Right atrium auricular region (tissue), 2 donors: Measurements from ENCODE around the gene ENTPD6. TPM values are rescaled to one million over a fixed set of nuclear protein-coding genes. Genes with fewer than 3 reads are reported as not detected.

Source experiments
- DNase-seq: peaks from one replicate; pipeline ENCODE4 v3.0.0-alpha.2; 2019; ENCODE audit warnings: low spot score
- H3K27ac ChIP-seq, 2 donors: fragments of 200-600 bp; sonication (generic); 1 replicate in 1 of 2; 2 replicates in 1 of 2; pipeline ENCODE4 v1.5.1; 2016 to 2019
- H3K27me3 ChIP-seq, 2 donors: fragments of 200-600 bp; sonication (generic); one replicate each; pipeline versions ENCODE4 v1.5.1 to v1.6.0; 2017 to 2019
- H3K36me3 ChIP-seq: fragments of 200-600 bp; sonication (generic); one replicate; pipeline ENCODE4 v1.5.1; 2016
- H3K4me1 ChIP-seq, 2 donors: fragments of 200-600 bp; sonication (generic); one replicate each; pipeline versions ENCODE4 v1.5.1 to v1.6.0; 2017 to 2019
- H3K4me3 ChIP-seq, 2 donors: fragments of 200-600 bp; sonication (generic); 1 replicate in 1 of 2; 2 replicates in 1 of 2; pipeline ENCODE4 v1.5.1; 2017 to 2019; ENCODE audit warnings: mild to moderate bottlenecking in 1 of 2, moderate library complexity in 1 of 2
- H3K9me3 ChIP-seq, 2 donors: fragments of 200-600 bp; sonication (generic); one replicate each; pipeline ENCODE4 v1.5.1; 2019
- CTCF ChIP-seq, 2 donors: fragments of 200-600 bp; sonication (generic); IDR thresholded peaks; one replicate each; pipeline ENCODE4 v1.5.1; 2019; ENCODE audit warnings: antibody characterized with exemption in 2 of 2
- total RNA-seq, 2 donors: library from RNA; depleted of rRNA; stranded (reverse); fragments of >200 nt; gene quantifications; one replicate each; pipeline ENCODE4 v1.1.0, GENCODE V29; 2016

ENTPD6 gene
- total RNA-seq, 2 donors from 2014 or later: 75.9 to 116 TPM

- Histone ChIP-seq H3K4me3 (peak overlapping the region; percentile 85 to 92), H3K9me3 (no peaks in the 10 kb centered on the region), H3K4me1 (peaks cover 0 to 89% of the 10 kb centered on the region in 2 donors), H3K36me3 (peaks cover 5% of the 10 kb centered on the region), H3K27ac (peak overlapping the region; percentile 96 to 97), H3K27me3 (no peaks in the 10 kb centered on the region)
- no peak for TF ChIP-seq CTCF (IDR thresholded peaks at IDR 0.05)
- DNase-seq: peak; percentile 53
These were observed 55.5 kb downstream of the ENTPD6 start for GRCh38 chr20:25251019-25251418.

- Histone ChIP-seq H3K27me3 (no peaks in the 10 kb centered on the region), H3K4me3 (no peak overlapping the region), H3K27ac (peak overlapping the region; percentile 96 to 97), H3K36me3 (peaks cover 5% of the 10 kb centered on the region), H3K4me1 (peaks cover 0 to 89% of the 10 kb centered on the region in 2 donors), H3K9me3 (no peaks in the 10 kb centered on the region)
- DNase-seq: peak; percentile 48
- TF ChIP-seq CTCF (IDR thresholded peaks at IDR 0.05): no peak
These were observed 56.0 kb downstream of the ENTPD6 start for GRCh38 chr20:25251558-25251957.

GRCh38 chr20:25252230-25252651 is 56.7 kb downstream of the ENTPD6 start:
- Histone ChIP-seq H3K4me1 (peaks cover 0 to 89% of the 10 kb centered on the region in 2 donors), H3K27me3 (no peaks in the 10 kb centered on the region), H3K36me3 (peaks cover 5% of the 10 kb centered on the region), H3K27ac (peak overlapping the region; percentile 96 to 97), H3K9me3 (no peaks in the 10 kb centered on the region), H3K4me3 (no peak overlapping the region)
- TF ChIP-seq CTCF (IDR thresholded peaks at IDR 0.05): no peak
- peak; percentile 50 for DNase-seq

- peak; percentile 54 for DNase-seq
- Histone ChIP-seq H3K36me3 (peaks cover 5% of the 10 kb centered on the region), H3K4me1 (peaks cover 0 to 91% of the 10 kb centered on the region in 2 donors), H3K27me3 (no peaks in the 10 kb centered on the region), H3K4me3 (no peak overlapping the region), H3K9me3 (no peaks in the 10 kb centered on the region), H3K27ac (peak overlapping the region; percentile 96 to 97)
- no peak for TF ChIP-seq CTCF (IDR thresholded peaks at IDR 0.05)
These were observed 57.3 kb downstream of the ENTPD6 start for GRCh38 chr20:25252686-25253421.

GRCh38 chr20:25253606-25254275 is 58.2 kb downstream of the ENTPD6 start:
- Histone ChIP-seq H3K27me3 (no peaks in the 10 kb centered on the region), H3K27ac (peak overlapping the region; percentile 96 to 97), H3K9me3 (no peaks in the 10 kb centered on the region), H3K36me3 (peaks cover 7% of the 10 kb centered on the region), H3K4me3 (no peak overlapping the region), H3K4me1 (peaks cover 0 to 99% of the 10 kb centered on the region in 2 donors)
- DNase-seq: no peak
- no peak for TF ChIP-seq CTCF (IDR thresholded peaks at IDR 0.05)
